PC-9 (cell line): ENCODE measurements around the gene NACA.

Experiments used
- CTCF ChIP-seq: fragments of 200-600 bp; sonication (generic); conservative IDR thresholded peaks from 2 replicates; pipeline ENCODE4 v1.6.1; 2017; ENCODE audit warnings: mixed run types, antibody characterized with exemption, mild to moderate bottlenecking, moderate library complexity
- EZH2 ChIP-seq: fragments of 200-600 bp; sonication (generic); IDR thresholded peaks from 2 replicates; pipeline ENCODE4 v1.8.0; 2017; ENCODE audit warnings: antibody characterized with exemption, low read depth

- TF ChIP-seq CTCF (no peak), EZH2 (no peak)
Measured at GRCh38 chr12:56676851-56677580, 48.1 kb downstream of the NACA start.
